Parietal lobe (tissue), 1 donor: ENCODE measurements around the gene FGF6. TPM values are rescaled to one million over a fixed set of nuclear protein-coding genes. Genes with fewer than 3 reads are reported as not detected.

ENCODE experiments used
- total RNA-seq: library from RNA; depleted of rRNA; stranded (reverse); fragments of >200 nt; gene quantifications from one replicate; pipeline ENCODE4 v1.2.3, GENCODE V29; 2014

FGF6 gene
- not detected for total RNA-seq

GRCh38 chr12:4445156-4446101, at the start of gene FGF6:
TSS of gene FGF6 (minus strand) at chr12:4445815. CDS start at chr12:4445570, 245 bp downstream.

Other genes starting within 250 kb of the FGF6 start
- gene CCND2, start 172.1 kb downstream of the FGF6 start, total RNA-seq: 301 TPM
- gene TIGAR, start 124.6 kb downstream of the FGF6 start, total RNA-seq: 4.4 TPM
- not detected for gene FGF23, start 66.1 kb downstream of the FGF6 start, total RNA-seq
- gene RAD51AP1, start 93.1 kb upstream of the FGF6 start, total RNA-seq: 11.6 TPM
- 15.0 TPM for gene DYRK4, start 116.4 kb upstream of the FGF6 start, total RNA-seq
- 2.5 TPM for gene AKAP3, start 203.2 kb upstream of the FGF6 start, total RNA-seq
- 68.5 TPM for gene NDUFA9, start 203.3 kb upstream of the FGF6 start, total RNA-seq